CMK (cell line): ENCODE results near the gene OVOL2.
"Not testable (repeated sequence)": the region's sequence is repeated elsewhere in the genome, so short reads cannot be mapped to it uniquely, and the experiment has no call there.

Source experiments
- DNase-seq: peaks from one replicate; pipeline ENCODE4 v3.0.0-alpha.2; 2010; ENCODE audit warnings: low read depth

Gene OVOL2

GRCh38 chr20:18057994-18058349, 256 bp upstream of the OVOL2 start:
- DNase-seq = no peak

- DNase-seq = no peak
These were observed 1.3 kb downstream of the OVOL2 start for GRCh38 chr20:18056174-18057100.

- DNase-seq = no peak
These were observed 2.5 kb downstream of the OVOL2 start for GRCh38 chr20:18055261-18055660.

- DNase-seq = no peak
These were observed 4.9 kb downstream of the OVOL2 start for GRCh38 chr20:18052856-18053255.

- DNase-seq = no peak
These were observed 7.1 kb downstream of the OVOL2 start for GRCh38 chr20:18050628-18051027.

- DNase-seq = no peak
These were observed 9.5 kb downstream of the OVOL2 start for GRCh38 chr20:18048176-18048575.

- no peak for DNase-seq
These were observed 11.2 kb downstream of the OVOL2 start for GRCh38 chr20:18046535-18046934.

GRCh38 chr20:18042229-18042628, 15.5 kb downstream of the OVOL2 start:
- no peak for DNase-seq

GRCh38 chr20:18041462-18041861, 16.3 kb downstream of the OVOL2 start:
- no peak for DNase-seq

- DNase-seq = no peak
These were observed 18.7 kb downstream of the OVOL2 start for GRCh38 chr20:18039063-18039462.

- no peak for DNase-seq
These were observed 23.7 kb downstream of the OVOL2 start for GRCh38 chr20:18034039-18034438.

GRCh38 chr20:18032977-18033892, 24.5 kb downstream of the OVOL2 start:
- DNase-seq = no peak

GRCh38 chr20:18031888-18032509, 25.7 kb downstream of the OVOL2 start:
- no peak for DNase-seq

GRCh38 chr20:18031050-18031449, 26.7 kb downstream of the OVOL2 start:
- no peak for DNase-seq

GRCh38 chr20:18030020-18030419, 27.7 kb downstream of the OVOL2 start:
- no peak for DNase-seq

GRCh38 chr20:18027011-18027410, 30.7 kb downstream of the OVOL2 start:
- not testable (repeated sequence) for DNase-seq

GRCh38 chr20:18024606-18025127, 33.0 kb downstream of the OVOL2 start:
- DNase-seq = no peak

GRCh38 chr20:18020931-18021330, 36.8 kb downstream of the OVOL2 start:
- no peak for DNase-seq

GRCh38 chr20:18019068-18019467, 38.6 kb downstream of the OVOL2 start:
- peak; percentile 25 for DNase-seq

GRCh38 chr20:18018100-18018499, 39.6 kb downstream of the OVOL2 start:
- no peak for DNase-seq

- DNase-seq = no peak
These were observed 40.9 kb downstream of the OVOL2 start for GRCh38 chr20:18016772-18017171.

GRCh38 chr20:18014411-18014810, 43.3 kb downstream of the OVOL2 start:
- DNase-seq = no peak
